Loucy (cell line): ENCODE data around the gene JPH2.
A peak's percentile ranks its signal among the peaks of the same experiment; 100 is the strongest.

ENCODE experiments used
- H2AFZ ChIP-seq: fragments of 200-600 bp; sonication (generic); 2 replicates; pipeline ENCODE4 v1.6.0; 2016; ENCODE audit warnings: antibody characterized with exemption, mild to moderate bottlenecking, low read length, moderate library complexity
- H3F3A ChIP-seq: fragments of 200-600 bp; 2 replicates; pipeline ENCODE4 v1.6.0; 2016; ENCODE audit warnings: antibody characterized with exemption, low read depth, mild to moderate bottlenecking
- H3K27me3 ChIP-seq: fragments of 200-600 bp; sonication (generic); 2 replicates; pipeline ENCODE4 v1.6.1; 2014; ENCODE audit warnings: low read length, mild to moderate bottlenecking; ENCODE audit not compliant: insufficient read depth, poor library complexity, severe bottlenecking
- H3K36me3 ChIP-seq: fragments of 200-600 bp; sonication (generic); 2 replicates; pipeline ENCODE4 v1.6.1; 2016; ENCODE audit warnings: low read length; ENCODE audit not compliant: insufficient read depth
- H3K4me1 ChIP-seq: fragments of 200-600 bp; sonication (generic); 2 replicates; pipeline ENCODE4 v1.5.1; 2014; ENCODE audit warnings: low read length, mild to moderate bottlenecking; ENCODE audit not compliant: insufficient read depth, poor library complexity, severe bottlenecking
- H3K4me2 ChIP-seq: fragments of 200-600 bp; sonication (generic); 2 replicates; pipeline ENCODE4 v1.6.0; 2014; ENCODE audit warnings: antibody characterized with exemption, low read length, low read depth, mild to moderate bottlenecking; ENCODE audit not compliant: poor library complexity, severe bottlenecking
- H3K4me3 ChIP-seq: fragments of 200-600 bp; sonication (generic); 2 replicates; pipeline ENCODE4 v1.5.1; 2014; ENCODE audit warnings: low read length, mild to moderate bottlenecking, mixed read lengths; ENCODE audit not compliant: poor library complexity, severe bottlenecking
- H3K79me2 ChIP-seq: fragments of 200-600 bp; sonication (generic); 2 replicates; pipeline ENCODE4 v1.6.1; 2014; ENCODE audit warnings: low read length; ENCODE audit not compliant: insufficient read depth
- H3K9ac ChIP-seq: fragments of 200-600 bp; sonication (generic); 2 replicates; pipeline ENCODE4 v1.6.0; 2014; ENCODE audit warnings: mild to moderate bottlenecking, low read depth, low read length, moderate library complexity; ENCODE audit not compliant: poor library complexity, severe bottlenecking
- H3K9me2 ChIP-seq: fragments of 200-600 bp; sonication (generic); replicated peaks from 2 replicates; pipeline ENCODE4 v1.6.1; 2016; ENCODE audit warnings: low read depth, low read length, mixed read lengths
- H3K9me3 ChIP-seq: fragments of 200-600 bp; sonication (generic); 2 replicates; pipeline ENCODE4 v1.6.1; 2014; ENCODE audit warnings: mild to moderate bottlenecking, antibody characterized with exemption, low read length, low read depth; ENCODE audit not compliant: insufficient read depth
- H4K20me1 ChIP-seq: fragments of 200-600 bp; sonication (generic); 2 replicates; pipeline ENCODE4 v1.6.0; 2014; ENCODE audit warnings: antibody characterized with exemption, low read length, mild to moderate bottlenecking; ENCODE audit not compliant: insufficient read depth, poor library complexity, severe bottlenecking
- EZH2phosphoT487 ChIP-seq: fragments of 200-600 bp; IDR thresholded peaks from 2 replicates; pipeline ENCODE4 v1.6.1; 2018; ENCODE audit warnings: antibody characterized with exemption, mild to moderate bottlenecking, moderate library complexity, borderline replicate concordance
- TF ChIP-seq, protein P1 (sequence below): fragments of 200-600 bp; sonication (generic); conservative IDR thresholded peaks from 2 replicates; pipeline ENCODE4 v1.5.1; 2014; ENCODE audit warnings: mild to moderate bottlenecking, antibody characterized with exemption, low read length

JPH2 gene

GRCh38 chr20:44137266-44137801 lies 49.7 kb downstream of the JPH2 start:
- H4K20me1 ChIP-seq: no peaks in the 10 kb centered on the region
- TF ChIP-seq, protein P1, sequence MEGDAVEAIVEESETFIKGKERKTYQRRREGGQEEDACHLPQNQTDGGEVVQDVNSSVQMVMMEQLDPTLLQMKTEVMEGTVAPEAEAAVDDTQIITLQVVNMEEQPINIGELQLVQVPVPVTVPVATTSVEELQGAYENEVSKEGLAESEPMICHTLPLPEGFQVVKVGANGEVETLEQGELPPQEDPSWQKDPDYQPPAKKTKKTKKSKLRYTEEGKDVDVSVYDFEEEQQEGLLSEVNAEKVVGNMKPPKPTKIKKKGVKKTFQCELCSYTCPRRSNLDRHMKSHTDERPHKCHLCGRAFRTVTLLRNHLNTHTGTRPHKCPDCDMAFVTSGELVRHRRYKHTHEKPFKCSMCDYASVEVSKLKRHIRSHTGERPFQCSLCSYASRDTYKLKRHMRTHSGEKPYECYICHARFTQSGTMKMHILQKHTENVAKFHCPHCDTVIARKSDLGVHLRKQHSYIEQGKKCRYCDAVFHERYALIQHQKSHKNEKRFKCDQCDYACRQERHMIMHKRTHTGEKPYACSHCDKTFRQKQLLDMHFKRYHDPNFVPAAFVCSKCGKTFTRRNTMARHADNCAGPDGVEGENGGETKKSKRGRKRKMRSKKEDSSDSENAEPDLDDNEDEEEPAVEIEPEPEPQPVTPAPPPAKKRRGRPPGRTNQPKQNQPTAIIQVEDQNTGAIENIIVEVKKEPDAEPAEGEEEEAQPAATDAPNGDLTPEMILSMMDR: no peak
- no peak for TF ChIP-seq EZH2phosphoT487
- H3K27me3 ChIP-seq: no peaks in the 10 kb centered on the region
- no peak overlapping the region for H3K4me2 ChIP-seq
- no peak overlapping the region for H3K9ac ChIP-seq
- H3K9me2 ChIP-seq: no peaks in the 10 kb centered on the region
- no peak overlapping the region for H3K4me3 ChIP-seq
- H3K4me1 ChIP-seq: no peaks in the 10 kb centered on the region
- no peak overlapping the region for H2AFZ ChIP-seq
- H3F3A ChIP-seq: no peaks in the 10 kb centered on the region
- H3K79me2 ChIP-seq: no peaks in the 10 kb centered on the region
- H3K9me3 ChIP-seq: no peaks in the 10 kb centered on the region
- H3K36me3 ChIP-seq: no peaks in the 10 kb centered on the region

- H2AFZ ChIP-seq: no peak overlapping the region
- no peaks in the 10 kb centered on the region for H3F3A ChIP-seq
- H3K4me1 ChIP-seq: no peaks in the 10 kb centered on the region
- H3K9me3 ChIP-seq: no peaks in the 10 kb centered on the region
- H3K9me2 ChIP-seq: no peaks in the 10 kb centered on the region
- H3K27me3 ChIP-seq: no peaks in the 10 kb centered on the region
- no peaks in the 10 kb centered on the region for H3K79me2 ChIP-seq
- no peaks in the 10 kb centered on the region for H4K20me1 ChIP-seq
- no peak overlapping the region for H3K4me2 ChIP-seq
- H3K9ac ChIP-seq: no peak overlapping the region
- no peak overlapping the region for H3K4me3 ChIP-seq
- TF ChIP-seq EZH2phosphoT487: no peak
- TF ChIP-seq, protein P1: no peak
- no peaks in the 10 kb centered on the region for H3K36me3 ChIP-seq
These were observed 50.3 kb downstream of the JPH2 start for GRCh38 chr20:44136579-44137265.

GRCh38 chr20:44135417-44136204 lies 51.4 kb downstream of the JPH2 start:
- H3K4me2 ChIP-seq: no peak overlapping the region
- no peaks in the 10 kb centered on the region for H3K27me3 ChIP-seq
- no peak for TF ChIP-seq EZH2phosphoT487
- TF ChIP-seq, protein P1: no peak
- no peaks in the 10 kb centered on the region for H3K9me3 ChIP-seq
- no peaks in the 10 kb centered on the region for H3K79me2 ChIP-seq
- no peaks in the 10 kb centered on the region for H3K4me1 ChIP-seq
- no peaks in the 10 kb centered on the region for H3K9me2 ChIP-seq
- no peaks in the 10 kb centered on the region for H4K20me1 ChIP-seq
- H3K4me3 ChIP-seq: no peak overlapping the region
- peak overlapping the region; percentile 88 for H2AFZ ChIP-seq
- H3F3A ChIP-seq: no peaks in the 10 kb centered on the region
- H3K9ac ChIP-seq: no peak overlapping the region
- no peaks in the 10 kb centered on the region for H3K36me3 ChIP-seq
